Measurements from ENCODE around the gene SLC37A4.

DNA sequence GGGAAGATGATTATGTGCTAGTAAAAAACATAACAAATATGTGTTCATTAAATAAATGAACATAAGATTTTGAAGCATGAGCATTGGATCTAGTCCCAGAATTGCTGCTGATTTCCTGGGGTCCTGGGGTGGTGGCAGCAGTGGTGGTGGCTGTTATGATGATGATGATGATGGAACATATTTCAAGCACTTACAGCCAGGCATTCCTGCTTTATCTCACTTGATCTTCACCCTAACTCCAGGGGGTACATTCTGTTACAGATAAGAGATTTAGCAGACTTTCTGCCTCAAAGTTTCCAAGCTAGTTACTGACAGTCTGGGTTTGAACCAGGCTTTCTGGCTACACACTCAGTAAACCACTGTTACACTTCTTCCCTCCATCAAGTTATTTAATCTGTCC is 6.9 kb downstream of the SLC37A4 start:
- no peak for TF ChIP-seq CTCF (IDR thresholded peaks at IDR 0.05; ENCODE audit: low read length)
- no peak for TF ChIP-seq EZH2 (optimal IDR thresholded peaks at IDR 0.05; ENCODE audit: low read depth, low read length)
- no peak for TF ChIP-seq EZH2phosphoT487 (IDR thresholded peaks at IDR 0.05; ENCODE audit: low read length)

Data from MM.1S (cell line).